Activated CD8-positive, alpha-beta T cell treated with anti-CD3 and anti-CD28 coated beads, Interleukin-2, amount 10 ng/mL, durations not matched to agents 7 days and 5 days (primary cell): ENCODE data around the gene ANKDD1B. TPM values are rescaled to one million over a fixed set of nuclear protein-coding genes. Genes with fewer than 3 reads are reported as not detected.
A peak's percentile ranks its signal among the peaks of the same experiment; 100 is the strongest.

Experiments
- ATAC-seq: fragments of 150-1000 bp; cut with Tn5 transposase; one replicate; pipeline ENCODE4 v1.10.0; 2021; ENCODE audit warnings: moderate library complexity
- CTCF ChIA-PET: fragments of 350-600 bp; sonication (Branson Sonifier 250); formaldehyde crosslinking; loops from one replicate; lab custom pipeline; 2021; ENCODE audit warnings: antibody characterized with exemption; lab: Charles Lee
- POLR2A ChIA-PET: fragments of 350-600 bp; sonication (Branson Sonifier 250); formaldehyde crosslinking; loops from one replicate; lab custom pipeline; 2021; ENCODE audit warnings: antibody characterized with exemption; lab: Charles Lee
- DNase-seq: peaks from one replicate; pipeline ENCODE4 v3.0.0-alpha.2; 2020
- H3K27ac Mint-ChIP-seq: one replicate; pipeline ENCODE4 v1.8.0; 2021; ENCODE audit warnings: mild to moderate bottlenecking, mixed read lengths
- H3K27me3 Mint-ChIP-seq: one replicate; pipeline ENCODE4 v1.8.0; 2021; ENCODE audit warnings: low read depth, mixed read lengths
- H3K36me3 Mint-ChIP-seq: one replicate; pipeline ENCODE4 v1.8.0; 2021; ENCODE audit warnings: low read depth, mixed read lengths
- H3K4me1 Mint-ChIP-seq: one replicate; pipeline ENCODE4 v1.8.0; 2021; ENCODE audit warnings: low read depth, mixed read lengths
- H3K4me3 Mint-ChIP-seq: one replicate; pipeline ENCODE4 v1.8.0; 2021; ENCODE audit warnings: mild to moderate bottlenecking, mixed read lengths
- H3K9me3 Mint-ChIP-seq: one replicate; pipeline ENCODE4 v1.8.0; 2022; ENCODE audit warnings: mixed read lengths; ENCODE audit not compliant: insufficient read depth
- total RNA-seq, 2 experiments: library from RNA; stranded (reverse); gene quantifications; one replicate each; pipeline ENCODE4 v1.2.3, GENCODE V29; 2021

The ANKDD1B gene
- total RNA-seq, 2 experiments from 2014 or later, result 0.18 to 0.32 TPM

DNA sequence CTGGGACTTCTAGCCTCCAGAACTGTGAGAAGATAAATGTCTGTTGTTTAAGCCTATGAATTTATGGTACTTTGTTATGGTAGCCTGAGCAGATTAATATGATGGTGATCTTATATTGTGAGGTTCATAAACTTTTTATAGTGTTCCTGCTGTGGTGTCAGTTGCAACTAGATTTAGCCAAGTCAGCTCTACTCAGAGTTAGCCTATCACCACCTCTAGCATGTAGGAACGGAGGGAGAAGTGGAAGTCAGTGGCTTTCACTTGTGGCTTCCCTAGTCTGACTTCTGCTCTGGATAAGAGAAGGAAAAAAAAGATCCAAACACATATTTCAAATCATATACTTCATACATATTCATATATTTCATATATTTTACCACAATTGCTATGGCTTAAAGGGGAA lies 99.4 kb downstream of the ANKDD1B start:
- no peak overlapping the region for H3K4me3 Mint-ChIP-seq
- H3K9me3 Mint-ChIP-seq, result no peaks in the 10 kb centered on the region
- no peaks in the 10 kb centered on the region for H3K27me3 Mint-ChIP-seq
- no peak overlapping the region for H3K27ac Mint-ChIP-seq
- H3K4me1 Mint-ChIP-seq, result peaks cover 30% of the 10 kb centered on the region
- ATAC-seq (no peak), DNase-seq (no peak)
- CTCF ChIA-PET, result no interaction called here
- POLR2A ChIA-PET, result no interaction called here
- H3K36me3 Mint-ChIP-seq, result peaks cover 52% of the 10 kb centered on the region

DNA sequence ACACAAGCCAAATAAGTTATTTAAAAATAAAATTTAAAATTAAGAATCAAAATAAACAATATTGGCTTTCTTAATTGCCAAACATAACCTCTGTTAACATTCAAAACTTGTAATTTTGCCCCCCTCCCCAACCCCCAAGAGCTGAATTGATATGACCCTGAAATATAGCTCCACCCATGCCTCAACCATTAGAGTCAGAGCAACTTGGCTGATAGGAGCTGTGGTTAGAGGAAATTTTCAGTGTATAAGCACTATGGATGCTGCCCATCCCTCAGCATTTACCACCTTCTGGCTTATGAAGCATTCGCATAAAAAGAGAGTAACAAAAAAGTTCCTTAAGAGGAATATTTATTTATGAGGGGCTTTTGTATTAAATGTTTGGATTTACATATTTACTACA lies 99.9 kb downstream of the ANKDD1B start:
- ChIA-PET POLR2A (no interaction called here), CTCF (no interaction called here)
- DNase-seq (no peak), ATAC-seq (no peak)
- Mint-ChIP-seq H3K9me3 (no peaks in the 10 kb centered on the region), H3K27me3 (no peaks in the 10 kb centered on the region), H3K27ac (no peak overlapping the region), H3K4me1 (peaks cover 35% of the 10 kb centered on the region), H3K4me3 (no peak overlapping the region), H3K36me3 (peaks cover 49% of the 10 kb centered on the region)

GRCh38 chr5:75712091-75712490 lies 100.8 kb downstream of the ANKDD1B start:
- H3K4me1 Mint-ChIP-seq, result peaks cover 39% of the 10 kb centered on the region
- peaks cover 48% of the 10 kb centered on the region for H3K36me3 Mint-ChIP-seq
- no peak for DNase-seq
- no peak for ATAC-seq
- H3K27ac Mint-ChIP-seq, result no peak overlapping the region
- no peak overlapping the region for H3K4me3 Mint-ChIP-seq
- ChIA-PET POLR2A (interaction anchor here (1.0 kb wide), 1 partner anchor 22 kb away, joined by 4 read pairs; no protein-coding TSS in a partner anchor), CTCF (no interaction called here)
- H3K27me3 Mint-ChIP-seq, result no peaks in the 10 kb centered on the region
- H3K9me3 Mint-ChIP-seq, result no peaks in the 10 kb centered on the region

- H3K27me3 Mint-ChIP-seq, result peaks cover 4% of the 10 kb centered on the region
- peak overlapping the region; percentile 99 for H3K4me3 Mint-ChIP-seq
- DNase-seq (no peak), ATAC-seq (no peak)
- H3K4me1 Mint-ChIP-seq, result peaks cover 35% of the 10 kb centered on the region
- H3K36me3 Mint-ChIP-seq, result peaks cover 31% of the 10 kb centered on the region
- ChIA-PET POLR2A (interaction anchor here (0.6 to 1.5 kb wide), 9 partner anchors 10 to 479 kb away, joined by 3 to 7 read pairs (median 3); partner anchors contain the start of gene HMGCR), CTCF (interaction anchor here (1.4 to 1.7 kb wide), 3 partner anchors 38 to 458 kb away, joined by 3 to 4 read pairs (median 4); no protein-coding TSS in a partner anchor)
- peak overlapping the region; percentile 99 for H3K27ac Mint-ChIP-seq
- H3K9me3 Mint-ChIP-seq, result no peaks in the 10 kb centered on the region
Observed at GRCh38 chr5:75716715-75717081, 105.4 kb downstream of the ANKDD1B start.

- peak; percentile 99 for DNase-seq
- Mint-ChIP-seq H3K9me3 (no peaks in the 10 kb centered on the region), H3K4me3 (peak within 1 kb of the TSS; percentile 99), H3K4me1 (peaks cover 32% of the 10 kb centered on the region), H3K27ac (peak within 1 kb of the TSS; percentile 99), H3K27me3 (peaks cover 4% of the 10 kb centered on the region), H3K36me3 (peaks cover 28% of the 10 kb centered on the region)
- POLR2A ChIA-PET, result interaction anchor here (0.6 to 1.5 kb wide), 10 partner anchors 10 to 480 kb away, joined by 3 to 7 read pairs (median 4); partner anchors contain the start of gene HMGCR
- peak; percentile 97 for ATAC-seq
- CTCF ChIA-PET, result interaction anchor here (1.4 to 1.7 kb wide), 3 partner anchors 39 to 458 kb away, joined by 3 to 4 read pairs (median 4); no protein-coding TSS in a partner anchor
Observed at GRCh38 chr5:75717082-75717922, 106.0 kb downstream of the ANKDD1B start, which contains the start of gene POC5. POC5 (minus strand) TSS chr5:75717437; CDS start chr5:75712937, 4,500 bp downstream.

GRCh38 chr5:75720882-75721281 lies 109.6 kb downstream of the ANKDD1B start:
- POLR2A ChIA-PET, result no interaction called here
- no peak overlapping the region for H3K4me3 Mint-ChIP-seq
- CTCF ChIA-PET, result no interaction called here
- H3K9me3 Mint-ChIP-seq, result no peaks in the 10 kb centered on the region
- H3K27ac Mint-ChIP-seq, result no peak overlapping the region
- no peak for DNase-seq
- peaks cover 4% of the 10 kb centered on the region for H3K27me3 Mint-ChIP-seq
- H3K36me3 Mint-ChIP-seq, result peaks cover 4% of the 10 kb centered on the region
- peaks cover 9% of the 10 kb centered on the region for H3K4me1 Mint-ChIP-seq
- ATAC-seq, result no peak

Other genes starting within 250 kb of the ANKDD1B start
- 10 to 100 TPM; 31.2 to 36.0 TPM for gene CERT1, start 99.8 kb upstream of the ANKDD1B start, total RNA-seq
- gene POLK, start 99.6 kb upstream of the ANKDD1B start, total RNA-seq, result 10 to 100 TPM; 29.8 to 30.7 TPM
- 10 to 100 TPM; 21.3 to 23.9 TPM for gene POC5, start 106.0 kb downstream of the ANKDD1B start, total RNA-seq